Activated naive CD8-positive, alpha-beta T cell (primary cell): ENCODE measurements around the gene IQCE.

Experiments
- H3K27ac Mint-ChIP-seq: one replicate; pipeline ENCODE4 v1.8.0; 2021; ENCODE audit warnings: mixed read lengths
- H3K27me3 Mint-ChIP-seq: one replicate; pipeline ENCODE4 v1.8.0; 2021; ENCODE audit warnings: mixed read lengths
- H3K36me3 Mint-ChIP-seq: one replicate; pipeline ENCODE4 v1.8.0; 2021; ENCODE audit warnings: mixed read lengths
- H3K4me1 Mint-ChIP-seq: one replicate; pipeline ENCODE4 v1.8.0; 2021; ENCODE audit warnings: low read depth, mixed read lengths
- H3K4me3 Mint-ChIP-seq: one replicate; pipeline ENCODE4 v1.8.0; 2021; ENCODE audit warnings: mild to moderate bottlenecking, mixed read lengths
- H3K9me3 Mint-ChIP-seq: one replicate; pipeline ENCODE4 v1.8.0; 2021; ENCODE audit warnings: low read depth, mixed read lengths

The IQCE gene

GRCh38 chr7:2659556-2660358 lies 101.0 kb downstream of the IQCE start:
- Mint-ChIP-seq H3K27ac (no peak overlapping the region), H3K27me3 (no peaks in the 10 kb centered on the region), H3K4me3 (no peak overlapping the region), H3K4me1 (no peaks in the 10 kb centered on the region), H3K9me3 (no peaks in the 10 kb centered on the region), H3K36me3 (peaks cover 3% of the 10 kb centered on the region)

- H3K27me3 Mint-ChIP-seq = no peaks in the 10 kb centered on the region
- no peak overlapping the region for H3K27ac Mint-ChIP-seq
- no peak overlapping the region for H3K4me3 Mint-ChIP-seq
- H3K9me3 Mint-ChIP-seq = no peaks in the 10 kb centered on the region
- H3K4me1 Mint-ChIP-seq = no peaks in the 10 kb centered on the region
- H3K36me3 Mint-ChIP-seq = peaks cover 3% of the 10 kb centered on the region
These were observed 101.7 kb downstream of the IQCE start for GRCh38 chr7:2660359-2661095.

GRCh38 chr7:2661096-2661449 lies 102.3 kb downstream of the IQCE start:
- no peaks in the 10 kb centered on the region for H3K4me1 Mint-ChIP-seq
- no peak overlapping the region for H3K27ac Mint-ChIP-seq
- peaks cover 3% of the 10 kb centered on the region for H3K36me3 Mint-ChIP-seq
- H3K9me3 Mint-ChIP-seq = no peaks in the 10 kb centered on the region
- H3K27me3 Mint-ChIP-seq = no peaks in the 10 kb centered on the region
- no peak overlapping the region for H3K4me3 Mint-ChIP-seq

GRCh38 chr7:2661602-2662272 lies 103.0 kb downstream of the IQCE start:
- Mint-ChIP-seq H3K27ac (no peak overlapping the region), H3K4me1 (no peaks in the 10 kb centered on the region), H3K27me3 (no peaks in the 10 kb centered on the region), H3K4me3 (no peak overlapping the region), H3K9me3 (no peaks in the 10 kb centered on the region), H3K36me3 (peaks cover 3% of the 10 kb centered on the region)

GRCh38 chr7:2662273-2663120 lies 103.7 kb downstream of the IQCE start:
- Mint-ChIP-seq H3K27me3 (no peaks in the 10 kb centered on the region), H3K27ac (no peak overlapping the region), H3K9me3 (no peaks in the 10 kb centered on the region), H3K36me3 (no peaks in the 10 kb centered on the region), H3K4me1 (no peaks in the 10 kb centered on the region), H3K4me3 (no peak overlapping the region)

GRCh38 chr7:2663121-2663886 lies 104.5 kb downstream of the IQCE start:
- peaks cover 2% of the 10 kb centered on the region for H3K27me3 Mint-ChIP-seq
- no peaks in the 10 kb centered on the region for H3K4me1 Mint-ChIP-seq
- H3K36me3 Mint-ChIP-seq = no peaks in the 10 kb centered on the region
- no peaks in the 10 kb centered on the region for H3K9me3 Mint-ChIP-seq
- no peak overlapping the region for H3K4me3 Mint-ChIP-seq
- H3K27ac Mint-ChIP-seq = no peak overlapping the region

- no peaks in the 10 kb centered on the region for H3K36me3 Mint-ChIP-seq
- no peaks in the 10 kb centered on the region for H3K4me1 Mint-ChIP-seq
- peaks cover 4% of the 10 kb centered on the region for H3K27me3 Mint-ChIP-seq
- no peak overlapping the region for H3K4me3 Mint-ChIP-seq
- no peak overlapping the region for H3K27ac Mint-ChIP-seq
- H3K9me3 Mint-ChIP-seq = no peaks in the 10 kb centered on the region
These were observed 105.2 kb downstream of the IQCE start for GRCh38 chr7:2663960-2664359.
